Left ventricle myocardium inferior (tissue), 1 donor: ENCODE data around the gene MEX3A. TPM values are rescaled to one million over a fixed set of nuclear protein-coding genes. Genes with fewer than 3 reads are reported as not detected.

ENCODE experiments used
- DNase-seq: peaks from one replicate; pipeline ENCODE4 v3.0.0-alpha.2; 2020
- H3K27ac ChIP-seq: fragments of 200-600 bp; replicated peaks from 2 replicates; pipeline ENCODE4 v1.8.0; 2021
- H3K27me3 ChIP-seq: fragments of 200-600 bp; 2 replicates; pipeline ENCODE4 v1.8.0; 2021; ENCODE audit warnings: low read depth
- H3K36me3 ChIP-seq: fragments of 200-600 bp; 2 replicates; pipeline ENCODE4 v1.8.0; 2021
- H3K4me1 ChIP-seq: fragments of 200-600 bp; 2 replicates; pipeline ENCODE4 v1.8.0; 2021
- H3K4me3 ChIP-seq: fragments of 200-600 bp; 2 replicates; pipeline ENCODE4 v1.8.0; 2021; ENCODE audit warnings: mild to moderate bottlenecking, moderate library complexity
- H3K9me3 ChIP-seq: fragments of 200-600 bp; replicated peaks from 2 replicates; pipeline ENCODE4 v1.8.0; 2021
- intact Hi-C: fragments of 100-400 bp; cut with micrococcal nuclease; formaldehyde crosslinking; loops from one replicate; pipeline ENCODE4 v1.11.0; 2022
- total RNA-seq: library from RNA; stranded (reverse); fragmentation: NEBNext Ultra II Directional; extraction: Animal tissue kit (Norgen Biotek cat#: 25700); gene quantifications from one replicate; pipeline ENCODE4 v1.2.1, GENCODE V29; 2021
- TF ChIP-seq, protein P1 (sequence below): fragments of 200-600 bp; IDR thresholded peaks from 2 replicates; pipeline ENCODE4 v1.8.0; 2021; ENCODE audit warnings: antibody characterized with exemption, mild to moderate bottlenecking, borderline replicate concordance
- donor health status: DM: no; HTN: yes; CAD: no; lungs with severe emphysema.

Gene MEX3A
- total RNA-seq, 1 donor from 2014 or later, result 0.16 TPM

DNA sequence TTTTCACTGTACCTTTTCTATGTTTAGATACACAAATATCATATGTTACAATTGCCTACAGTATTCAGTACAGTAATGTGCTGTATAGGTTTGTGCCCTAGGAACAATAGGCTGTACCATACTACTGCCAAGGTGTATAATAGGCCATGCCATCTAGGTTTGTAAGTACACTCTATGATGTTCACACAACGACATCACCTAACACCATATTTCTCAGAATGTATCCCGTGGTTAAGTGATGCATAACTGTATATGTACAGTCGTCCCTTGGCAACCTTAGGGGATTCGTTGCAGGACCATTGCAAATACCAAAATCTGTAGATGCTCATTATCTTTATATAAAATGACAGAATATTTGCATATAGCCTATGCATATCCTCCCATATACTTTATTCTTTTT, 55.7 kb downstream of the MEX3A start:
- TF ChIP-seq, protein P1, sequence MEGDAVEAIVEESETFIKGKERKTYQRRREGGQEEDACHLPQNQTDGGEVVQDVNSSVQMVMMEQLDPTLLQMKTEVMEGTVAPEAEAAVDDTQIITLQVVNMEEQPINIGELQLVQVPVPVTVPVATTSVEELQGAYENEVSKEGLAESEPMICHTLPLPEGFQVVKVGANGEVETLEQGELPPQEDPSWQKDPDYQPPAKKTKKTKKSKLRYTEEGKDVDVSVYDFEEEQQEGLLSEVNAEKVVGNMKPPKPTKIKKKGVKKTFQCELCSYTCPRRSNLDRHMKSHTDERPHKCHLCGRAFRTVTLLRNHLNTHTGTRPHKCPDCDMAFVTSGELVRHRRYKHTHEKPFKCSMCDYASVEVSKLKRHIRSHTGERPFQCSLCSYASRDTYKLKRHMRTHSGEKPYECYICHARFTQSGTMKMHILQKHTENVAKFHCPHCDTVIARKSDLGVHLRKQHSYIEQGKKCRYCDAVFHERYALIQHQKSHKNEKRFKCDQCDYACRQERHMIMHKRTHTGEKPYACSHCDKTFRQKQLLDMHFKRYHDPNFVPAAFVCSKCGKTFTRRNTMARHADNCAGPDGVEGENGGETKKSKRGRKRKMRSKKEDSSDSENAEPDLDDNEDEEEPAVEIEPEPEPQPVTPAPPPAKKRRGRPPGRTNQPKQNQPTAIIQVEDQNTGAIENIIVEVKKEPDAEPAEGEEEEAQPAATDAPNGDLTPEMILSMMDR, result no peak
- Histone ChIP-seq H3K36me3 (no peaks in the 10 kb centered on the region), H3K4me1 (peaks cover 5% of the 10 kb centered on the region), H3K9me3 (no peaks in the 10 kb centered on the region), H3K4me3 (no peak overlapping the region), H3K27me3 (no peaks in the 10 kb centered on the region), H3K27ac (no peak overlapping the region)
- intact Hi-C loops, result no loop called here
- no peak for DNase-seq

DNA sequence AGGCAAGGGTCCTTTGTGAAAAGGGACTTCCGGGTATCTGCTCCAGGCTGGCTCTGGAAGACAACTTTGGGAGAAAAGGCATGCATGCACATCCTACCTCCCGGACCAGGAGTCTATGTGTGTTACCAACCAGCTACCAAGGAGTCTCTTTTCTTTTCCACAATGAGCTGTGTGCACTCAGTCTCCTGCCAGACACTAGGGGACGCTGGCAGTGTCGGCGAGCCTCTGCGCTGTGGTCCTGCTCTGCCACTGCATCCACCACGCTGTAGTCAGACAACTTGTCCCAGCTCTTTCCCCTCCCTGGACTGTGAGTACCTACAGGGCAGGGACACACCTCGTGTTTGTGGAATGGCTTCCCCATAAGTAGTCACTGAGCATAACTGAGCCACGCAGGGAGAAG, 56.4 kb downstream of the MEX3A start:
- no peak for DNase-seq
- Histone ChIP-seq H3K9me3 (no peaks in the 10 kb centered on the region), H3K27ac (no peak overlapping the region), H3K27me3 (no peaks in the 10 kb centered on the region), H3K4me1 (peaks cover 9% of the 10 kb centered on the region), H3K4me3 (no peak overlapping the region), H3K36me3 (no peaks in the 10 kb centered on the region)
- TF ChIP-seq, protein P1, result peak; percentile 61
- intact Hi-C loops, result no loop called here

DNA sequence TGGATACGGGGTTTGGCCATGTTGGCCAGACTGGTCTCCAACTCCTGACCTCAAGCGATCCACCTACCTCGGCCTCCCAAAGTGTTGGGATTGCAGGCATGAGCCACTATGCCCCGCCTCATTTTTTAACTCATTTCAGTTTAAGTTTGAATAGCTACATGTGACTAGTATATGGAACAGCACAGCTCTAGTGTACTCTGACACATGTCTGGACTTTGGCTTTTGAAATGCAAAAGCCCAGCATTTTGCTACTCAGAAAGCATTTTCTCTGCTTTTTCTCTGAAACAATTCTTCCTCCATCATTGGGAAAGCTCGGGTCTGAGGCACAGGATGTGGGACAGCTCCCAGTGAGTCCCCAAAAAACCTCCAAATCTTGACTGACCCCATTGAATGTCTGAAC, 57.5 kb downstream of the MEX3A start:
- Histone ChIP-seq H3K27ac (no peak overlapping the region), H3K36me3 (no peaks in the 10 kb centered on the region), H3K4me3 (no peak overlapping the region), H3K9me3 (no peaks in the 10 kb centered on the region), H3K27me3 (no peaks in the 10 kb centered on the region), H3K4me1 (peaks cover 20% of the 10 kb centered on the region)
- TF ChIP-seq, protein P1, result no peak
- intact Hi-C loops, result no loop called here
- no peak for DNase-seq

Other genes with a start within 250 kb of the MEX3A start
- gene GON4L, start 225.3 kb downstream of the MEX3A start, total RNA-seq, result 24.1 TPM
- gene SYT11, start 222.9 kb downstream of the MEX3A start, total RNA-seq, result 11.1 TPM
- 19.0 TPM for gene RIT1, start 171.1 kb downstream of the MEX3A start, total RNA-seq
- gene KHDC4, start 148.1 kb downstream of the MEX3A start, total RNA-seq, result 21.2 TPM
- not detected for gene RXFP4, start 140.8 kb downstream of the MEX3A start, total RNA-seq
- 69.3 TPM for gene ARHGEF2, start 103.9 kb downstream of the MEX3A start, total RNA-seq
- gene SSR2, start 61.5 kb downstream of the MEX3A start, total RNA-seq, result 77.6 TPM
- 29.9 TPM for gene UBQLN4, start 28.7 kb downstream of the MEX3A start, total RNA-seq
- 55.0 TPM for gene LAMTOR2, start 27.7 kb downstream of the MEX3A start, total RNA-seq
- not detected for gene RAB25, start 21.3 kb downstream of the MEX3A start, total RNA-seq
- 236 TPM for gene LMNA, start 32.2 kb upstream of the MEX3A start, total RNA-seq
- 1.0 TPM for gene SEMA4A, start 71.1 kb upstream of the MEX3A start, total RNA-seq
- 14.4 TPM for gene SLC25A44, start 111.6 kb upstream of the MEX3A start, total RNA-seq
- 55.8 TPM for gene PMF1, start 130.5 kb upstream of the MEX3A start, total RNA-seq
- 0.30 TPM for gene BGLAP, start 159.7 kb upstream of the MEX3A start, total RNA-seq
- gene PAQR6, start 165.6 kb upstream of the MEX3A start, total RNA-seq, result 0.47 TPM
- gene SMG5, start 200.4 kb upstream of the MEX3A start, total RNA-seq, result 91.1 TPM
- 1.5 TPM for gene TMEM79, start 201.9 kb upstream of the MEX3A start, total RNA-seq
- gene GLMP, start 213.2 kb upstream of the MEX3A start, total RNA-seq, result 14.2 TPM
- gene VHLL, start 216.8 kb upstream of the MEX3A start, total RNA-seq, result not detected